Measurements from ENCODE around the gene HBG1. TPM values are rescaled to one million over a fixed set of nuclear protein-coding genes. Genes with fewer than 3 reads are reported as not detected.
"Not testable (repeated sequence)": the region's sequence is repeated elsewhere in the genome, so short reads cannot be mapped to it uniquely, and the experiment has no call there.

Gene HBG1
- total and polyA plus RNA-seq, 2 donors from 2014 or later, result not detected

DNA sequence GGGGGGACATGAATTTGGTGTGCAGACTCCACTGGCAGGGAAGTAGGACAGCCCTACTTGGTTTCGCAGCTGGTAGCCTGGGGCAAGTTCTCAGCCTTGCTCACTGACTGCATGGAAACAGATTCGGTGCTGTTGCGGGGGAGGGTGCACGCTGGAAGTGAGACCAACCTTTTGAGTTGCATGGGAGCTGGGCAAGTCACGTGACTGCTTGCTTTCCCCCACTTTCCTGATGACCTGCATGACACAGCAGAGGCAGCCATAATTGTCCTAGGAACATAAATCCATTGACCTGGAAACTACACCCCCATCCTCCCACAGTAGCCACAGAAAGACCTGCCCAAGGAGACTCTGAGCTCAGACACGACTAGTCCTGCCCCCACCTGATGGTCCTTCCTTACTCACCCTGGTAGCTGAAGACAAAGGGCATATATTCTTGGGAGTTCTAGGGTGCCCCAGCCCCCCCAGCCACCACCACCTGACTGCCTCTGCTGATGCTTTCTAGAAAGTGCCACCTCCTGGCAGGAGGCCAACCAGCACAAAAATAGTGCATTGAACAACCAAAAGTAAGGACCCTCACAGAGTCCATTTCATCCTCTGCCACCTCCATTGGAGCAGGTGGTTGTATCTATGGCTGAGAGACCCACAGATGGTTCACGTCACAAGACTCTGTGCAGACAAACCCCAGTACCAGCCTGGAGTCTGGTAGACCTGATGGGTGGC is 9.0 kb upstream of the HBG1 start:
- FAIRE-seq, result no peak
- Histone ChIP-seq H3K9me3 (ENCODE audit: control insufficient read depth in 2 of 3, insufficient read depth in 1 of 3, low read length in 3 of 3) (no peaks in the 10 kb centered on the region), H3K4me3 (ENCODE audit: low read length in 3 of 3) (no peak overlapping the region), H3K36me3 (ENCODE audit: control insufficient read depth in 2 of 3, insufficient read depth in 3 of 3, low read length in 3 of 3) (no peaks in the 10 kb centered on the region), H3K27me3 (ENCODE audit: control insufficient read depth, insufficient read depth, low read length) (no peaks in the 10 kb centered on the region), H3K27ac (ENCODE audit: low read depth in 2 of 2, low read length in 2 of 2) (no peak overlapping the region), H3K4me1 (ENCODE audit: control insufficient read depth in 2 of 3, insufficient read depth in 2 of 3, low read depth in 1 of 3, low read length in 3 of 3) (no peaks in the 10 kb centered on the region), H3K9ac (ENCODE audit: low read length in 3 of 3) (no peak overlapping the region)
- peak in 1 of 5 donors; percentile 31 for DNase-seq
- TF ChIP-seq, protein P1, sequence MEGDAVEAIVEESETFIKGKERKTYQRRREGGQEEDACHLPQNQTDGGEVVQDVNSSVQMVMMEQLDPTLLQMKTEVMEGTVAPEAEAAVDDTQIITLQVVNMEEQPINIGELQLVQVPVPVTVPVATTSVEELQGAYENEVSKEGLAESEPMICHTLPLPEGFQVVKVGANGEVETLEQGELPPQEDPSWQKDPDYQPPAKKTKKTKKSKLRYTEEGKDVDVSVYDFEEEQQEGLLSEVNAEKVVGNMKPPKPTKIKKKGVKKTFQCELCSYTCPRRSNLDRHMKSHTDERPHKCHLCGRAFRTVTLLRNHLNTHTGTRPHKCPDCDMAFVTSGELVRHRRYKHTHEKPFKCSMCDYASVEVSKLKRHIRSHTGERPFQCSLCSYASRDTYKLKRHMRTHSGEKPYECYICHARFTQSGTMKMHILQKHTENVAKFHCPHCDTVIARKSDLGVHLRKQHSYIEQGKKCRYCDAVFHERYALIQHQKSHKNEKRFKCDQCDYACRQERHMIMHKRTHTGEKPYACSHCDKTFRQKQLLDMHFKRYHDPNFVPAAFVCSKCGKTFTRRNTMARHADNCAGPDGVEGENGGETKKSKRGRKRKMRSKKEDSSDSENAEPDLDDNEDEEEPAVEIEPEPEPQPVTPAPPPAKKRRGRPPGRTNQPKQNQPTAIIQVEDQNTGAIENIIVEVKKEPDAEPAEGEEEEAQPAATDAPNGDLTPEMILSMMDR (IDR thresholded peaks at IDR 0.05; ENCODE audit: borderline replicate concordance, extremely low read depth, insufficient read depth), result no peak
- intact Hi-C loops (cut with DNase I), result no loop called here

DNA sequence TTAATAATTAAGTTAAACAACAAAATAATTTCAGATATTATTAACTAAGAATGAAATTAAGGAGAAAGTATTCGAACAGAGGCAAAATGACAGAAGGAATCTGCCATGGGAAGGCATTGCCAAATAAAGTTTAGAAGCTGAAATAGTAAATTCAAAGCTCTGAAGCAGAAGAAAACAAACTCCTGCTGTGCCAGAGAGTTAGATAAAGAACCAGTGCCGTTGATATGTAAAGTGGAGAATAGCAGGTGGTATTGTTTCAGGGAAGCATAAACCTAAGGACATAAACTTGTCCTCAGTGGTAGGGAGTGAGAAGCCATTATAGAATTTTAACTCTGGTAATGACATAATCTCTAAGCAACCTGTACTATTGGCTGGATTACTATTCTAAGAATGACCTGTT is 7.6 kb upstream of the HBG1 start:
- intact Hi-C loops (cut with DNase I), result no loop called here
- Histone ChIP-seq H3K27ac (ENCODE audit: low read depth in 2 of 2, low read length in 2 of 2) (no peak overlapping the region), H3K9ac (ENCODE audit: low read length in 3 of 3) (no peak overlapping the region), H3K27me3 (ENCODE audit: control insufficient read depth, insufficient read depth, low read length) (no peaks in the 10 kb centered on the region), H3K36me3 (ENCODE audit: control insufficient read depth in 2 of 3, insufficient read depth in 3 of 3, low read length in 3 of 3) (no peaks in the 10 kb centered on the region), H3K4me1 (ENCODE audit: control insufficient read depth in 2 of 3, insufficient read depth in 2 of 3, low read depth in 1 of 3, low read length in 3 of 3) (no peaks in the 10 kb centered on the region), H3K4me3 (ENCODE audit: low read length in 3 of 3) (no peak overlapping the region), H3K9me3 (ENCODE audit: control insufficient read depth in 2 of 3, insufficient read depth in 1 of 3, low read length in 3 of 3) (no peaks in the 10 kb centered on the region)
- TF ChIP-seq, protein P1 (IDR thresholded peaks at IDR 0.05; ENCODE audit: borderline replicate concordance, extremely low read depth, insufficient read depth), result no peak
- DNase-seq, result no peak
- FAIRE-seq, result no peak

DNA sequence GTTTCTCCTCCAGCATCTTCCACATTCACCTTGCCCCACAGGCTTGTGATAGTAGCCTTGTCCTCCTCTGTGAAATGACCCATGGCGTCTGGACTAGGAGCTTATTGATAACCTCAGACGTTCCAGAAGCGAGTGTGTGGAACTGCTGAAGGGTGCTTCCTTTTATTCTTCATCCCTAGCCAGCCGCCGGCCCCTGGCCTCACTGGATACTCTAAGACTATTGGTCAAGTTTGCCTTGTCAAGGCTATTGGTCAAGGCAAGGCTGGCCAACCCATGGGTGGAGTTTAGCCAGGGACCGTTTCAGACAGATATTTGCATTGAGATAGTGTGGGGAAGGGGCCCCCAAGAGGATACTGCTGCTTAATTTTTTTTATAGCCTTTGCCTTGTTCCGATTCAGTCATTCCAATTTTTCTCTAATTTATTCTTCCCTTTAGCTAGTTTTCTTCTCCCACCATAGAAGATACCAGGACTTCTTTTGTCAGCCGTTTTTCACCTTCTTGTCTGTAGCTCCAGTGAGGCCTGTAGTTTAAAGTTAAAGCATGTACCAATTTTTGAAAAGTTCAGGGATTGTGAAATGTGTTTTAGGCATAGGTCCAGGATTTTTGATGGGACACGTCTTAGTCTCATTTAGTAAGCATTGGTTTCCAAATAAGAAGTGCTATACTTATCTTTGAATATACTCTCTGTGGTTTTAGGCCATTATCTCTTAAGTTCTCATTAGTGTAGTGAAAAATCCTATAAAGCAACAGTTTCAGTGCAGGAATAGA is 5.2 kb upstream of the HBG1 start, which contains the start of gene HBG2:
HBG2 (minus strand) TSS at position 136 of the 768 bp plus-strand sequence; CDS start at position 83, 53 bp downstream.
- H3K4me1 ChIP-seq (ENCODE audit: control insufficient read depth in 2 of 3, insufficient read depth in 2 of 3, low read depth in 1 of 3, low read length in 3 of 3); H3K9ac ChIP-seq (ENCODE audit: low read length in 3 of 3); DNase-seq; H3K36me3 ChIP-seq (ENCODE audit: control insufficient read depth in 2 of 3, insufficient read depth in 3 of 3, low read length in 3 of 3); H3K9me3 ChIP-seq (ENCODE audit: control insufficient read depth in 2 of 3, insufficient read depth in 1 of 3, low read length in 3 of 3); H3K4me3 ChIP-seq (ENCODE audit: low read length in 3 of 3); H3K27me3 ChIP-seq (ENCODE audit: control insufficient read depth, insufficient read depth, low read length); intact Hi-C loops (cut with DNase I); H3K27ac ChIP-seq (ENCODE audit: low read depth in 2 of 2, low read length in 2 of 2); FAIRE-seq: not testable (repeated sequence)

DNA sequence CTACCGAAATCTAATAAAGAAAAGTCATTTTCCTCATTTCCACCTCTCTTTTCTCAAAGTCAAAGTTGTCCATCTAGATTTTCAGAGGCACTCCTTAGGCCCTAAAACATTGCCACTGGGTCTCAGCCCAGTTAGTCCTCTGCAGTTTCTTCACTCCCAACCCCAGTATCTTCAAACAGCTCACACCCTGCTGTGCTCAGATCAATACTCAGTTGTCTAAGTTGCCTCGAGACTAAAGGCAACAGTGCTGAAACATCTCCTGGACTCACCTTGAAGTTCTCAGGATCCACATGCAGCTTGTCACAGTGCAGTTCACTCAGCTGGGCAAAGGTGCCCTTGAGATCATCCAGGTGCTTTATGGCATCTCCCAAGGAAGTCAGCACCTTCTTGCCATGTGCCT is 4.4 kb upstream of the HBG1 start:
- H3K4me1 ChIP-seq (ENCODE audit: control insufficient read depth in 2 of 3, insufficient read depth in 2 of 3, low read depth in 1 of 3, low read length in 3 of 3); DNase-seq; intact Hi-C loops (cut with DNase I); H3K27ac ChIP-seq (ENCODE audit: low read depth in 2 of 2, low read length in 2 of 2); H3K9ac ChIP-seq (ENCODE audit: low read length in 3 of 3); H3K36me3 ChIP-seq (ENCODE audit: control insufficient read depth in 2 of 3, insufficient read depth in 3 of 3, low read length in 3 of 3); FAIRE-seq; H3K4me3 ChIP-seq (ENCODE audit: low read length in 3 of 3); H3K9me3 ChIP-seq (ENCODE audit: control insufficient read depth in 2 of 3, insufficient read depth in 1 of 3, low read length in 3 of 3); H3K27me3 ChIP-seq (ENCODE audit: control insufficient read depth, insufficient read depth, low read length): not testable (repeated sequence)

DNA sequence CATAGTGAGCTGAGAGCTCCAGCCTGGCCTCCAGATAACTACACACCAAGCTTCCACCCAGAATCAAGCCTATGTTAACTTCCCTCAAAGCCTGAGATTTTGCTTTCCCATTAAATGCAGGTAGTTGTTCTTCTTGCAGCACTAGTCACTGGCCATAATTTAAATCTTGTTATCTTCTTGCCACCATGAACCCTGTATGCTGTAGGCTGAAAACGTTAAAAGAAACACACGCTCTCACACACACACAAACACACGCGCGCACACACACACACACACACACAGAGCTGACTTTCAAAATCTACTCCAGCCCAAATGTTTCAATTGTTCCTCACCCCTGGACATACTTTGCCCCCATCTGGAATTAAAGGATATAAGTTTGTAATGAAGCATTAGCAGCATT is 3.8 kb upstream of the HBG1 start:
- DNase-seq, result not testable (repeated sequence)

More for the DNA sequence above, 3.8 kb upstream of the HBG1 start:
- H3K27ac ChIP-seq (ENCODE audit: low read depth in 2 of 2, low read length in 2 of 2); H3K9ac ChIP-seq (ENCODE audit: low read length in 3 of 3); H3K27me3 ChIP-seq (ENCODE audit: control insufficient read depth, insufficient read depth, low read length); H3K4me3 ChIP-seq (ENCODE audit: low read length in 3 of 3); FAIRE-seq; H3K36me3 ChIP-seq (ENCODE audit: control insufficient read depth in 2 of 3, insufficient read depth in 3 of 3, low read length in 3 of 3); H3K4me1 ChIP-seq (ENCODE audit: control insufficient read depth in 2 of 3, insufficient read depth in 2 of 3, low read depth in 1 of 3, low read length in 3 of 3); intact Hi-C loops (cut with DNase I); H3K9me3 ChIP-seq (ENCODE audit: control insufficient read depth in 2 of 3, insufficient read depth in 1 of 3, low read length in 3 of 3): not testable (repeated sequence)
